Activated naive CD4-positive, alpha-beta T cell treated with anti-CD3 and anti-CD28 coated beads, Interleukin-2, amount 50 U/mL, for 72 hours (primary cell): ENCODE measurements around the gene PPP6R1. TPM values are rescaled to one million over a fixed set of nuclear protein-coding genes. Genes with fewer than 3 reads are reported as not detected.
"Not testable (repeated sequence)": the region's sequence is repeated elsewhere in the genome, so short reads cannot be mapped to it uniquely, and the experiment has no call there.

Experiments
- ATAC-seq, 2 donors: fragments of 150-1000 bp; cut with Tn5 transposase; 2 replicates each; pipeline ENCODE4 v1.10.0; 2021; ENCODE audit warnings: mild to moderate bottlenecking in 2 of 2, moderate library complexity in 2 of 2
- DNase-seq, 2 donors: peaks; one replicate each; pipeline ENCODE4 v3.0.0; 2021 to 2022; ENCODE audit warnings: low spot score in 2 of 2
- H3K27ac Mint-ChIP-seq, 2 donors: one replicate each; pipeline ENCODE4 v1.8.0; 2022; ENCODE audit warnings: mild to moderate bottlenecking in 2 of 2, mixed read lengths in 2 of 2
- H3K36me3 Mint-ChIP-seq, 2 donors: one replicate each; pipeline ENCODE4 v1.8.0; 2022; ENCODE audit warnings: mixed read lengths in 2 of 2
- H3K9me3 Mint-ChIP-seq, 2 donors: one replicate each; pipeline ENCODE4 v1.8.0; 2022; ENCODE audit warnings: mixed read lengths in 2 of 2
- total RNA-seq, 2 donors: library from RNA; stranded (reverse); gene quantifications; one replicate each; pipeline ENCODE4 v1.2.3, GENCODE V29; 2022

Gene PPP6R1
- total RNA-seq, 2 donors from 2014 or later, result 160 to 225 TPM

- DNase-seq, H3K9me3 Mint-ChIP-seq, ATAC-seq: not testable (repeated sequence)
- H3K27ac Mint-ChIP-seq, result peak overlapping the region; percentile 52 to 62
- H3K36me3 Mint-ChIP-seq, result peaks cover 9 to 19% of the 10 kb centered on the region in 2 donors
These were observed 34.0 kb downstream of the PPP6R1 start for GRCh38 chr19:55224679-55225414.

DNA sequence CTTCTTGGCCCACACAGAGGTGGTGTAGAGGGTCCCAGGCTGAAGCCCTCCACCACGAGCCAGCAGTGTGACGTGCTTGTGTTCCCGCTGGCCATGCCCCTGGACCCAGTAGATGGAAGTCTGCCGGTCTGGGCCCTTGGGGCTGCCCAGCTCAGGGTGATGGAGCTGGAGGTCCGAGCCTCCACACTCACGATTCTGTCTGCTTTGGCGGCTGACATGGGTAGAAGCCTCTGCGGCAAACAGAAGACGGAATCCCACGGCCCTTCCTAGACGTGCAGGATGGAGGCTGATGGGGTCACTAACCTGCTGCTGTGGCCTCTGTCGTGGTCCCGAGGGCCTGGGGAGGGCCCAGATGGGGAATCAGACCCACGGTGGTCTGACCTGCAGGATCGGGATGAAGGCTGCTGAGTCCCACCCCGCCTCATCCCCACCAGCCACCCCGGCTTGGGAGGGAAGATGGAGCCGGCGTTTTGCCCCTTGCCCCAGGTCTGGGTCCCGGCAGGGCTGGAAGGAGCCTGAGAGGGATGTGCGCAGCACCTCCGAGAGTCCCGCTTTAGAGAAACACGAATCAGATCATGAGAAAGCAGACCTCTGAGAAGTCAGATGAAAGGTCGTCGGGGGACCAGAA, 34.7 kb downstream of the PPP6R1 start:
- DNase-seq, result no peak
- H3K27ac Mint-ChIP-seq, result peak overlapping the region in 1 of 2 donors; percentile 52
- ATAC-seq, result no peak
- H3K36me3 Mint-ChIP-seq, result peaks cover 9 to 19% of the 10 kb centered on the region in 2 donors
- peaks cover 4% of the 10 kb centered on the region in 2 donors for H3K9me3 Mint-ChIP-seq

DNA sequence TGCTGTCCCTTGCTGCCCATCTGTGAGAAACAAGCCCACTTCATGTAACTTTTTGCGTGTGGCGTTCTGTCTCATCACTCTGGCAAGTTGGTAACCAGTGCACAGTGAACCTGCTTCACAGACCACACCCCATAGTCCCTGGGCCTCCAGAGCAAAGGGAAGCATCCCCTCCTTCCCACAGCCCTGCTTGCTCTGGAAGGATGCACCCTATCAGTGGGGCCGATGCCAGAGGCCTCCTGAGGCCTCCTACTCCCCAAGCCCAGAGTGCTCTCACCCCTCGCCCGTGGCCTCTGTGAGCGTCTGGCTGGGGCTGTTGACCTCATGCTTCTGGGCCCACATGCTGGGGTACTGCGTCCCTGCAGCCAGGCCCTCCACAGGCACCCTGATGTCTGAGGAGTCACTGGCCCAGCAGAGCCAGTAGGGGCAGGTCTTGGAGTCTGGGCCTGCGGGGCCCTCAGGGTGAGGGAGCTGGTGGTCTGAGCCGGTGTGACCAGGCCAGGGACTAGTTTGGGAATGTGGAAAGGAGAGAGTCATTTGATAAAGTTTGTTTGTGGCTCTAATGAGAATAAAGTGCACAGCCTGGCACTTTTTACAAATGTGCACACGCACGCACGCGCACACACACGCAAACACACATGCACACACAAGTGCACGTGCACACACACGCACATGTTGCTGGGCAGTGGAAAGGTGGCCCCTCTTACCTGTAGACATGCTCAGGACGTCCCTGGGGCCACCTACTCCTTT, 35.4 kb downstream of the PPP6R1 start:
- H3K36me3 Mint-ChIP-seq, result peaks cover 9 to 19% of the 10 kb centered on the region in 2 donors
- ATAC-seq (peak in 1 of 2 donors; percentile 11), DNase-seq (no peak)
- H3K9me3 Mint-ChIP-seq, result peaks cover 4% of the 10 kb centered on the region in 2 donors
- H3K27ac Mint-ChIP-seq, result peak overlapping the region; percentile 36 to 37

DNA sequence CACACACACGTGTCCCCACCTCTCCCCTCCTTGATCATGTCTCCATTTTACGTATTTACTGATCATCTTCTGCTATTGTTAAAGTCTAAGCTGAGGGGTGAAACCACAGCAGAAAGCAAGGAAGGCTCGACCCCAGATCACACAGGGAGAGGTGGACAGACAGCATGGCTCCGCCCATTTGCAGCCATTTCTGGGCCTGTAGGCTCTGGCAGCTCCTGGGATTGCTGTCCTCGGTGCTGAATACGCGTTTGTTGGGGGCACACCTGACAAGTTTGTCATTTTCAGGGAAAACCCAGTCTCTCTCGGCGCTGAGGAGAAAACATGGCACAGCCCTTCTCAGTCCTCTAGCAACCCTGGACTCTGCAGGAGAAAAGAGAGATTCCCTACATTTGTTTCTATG, 38.3 kb downstream of the PPP6R1 start:
- ATAC-seq (no peak), DNase-seq (no peak)
- peak overlapping the region; percentile 61 to 72 for H3K27ac Mint-ChIP-seq
- H3K36me3 Mint-ChIP-seq, result peaks cover 9 to 16% of the 10 kb centered on the region in 2 donors
- H3K9me3 Mint-ChIP-seq, result peaks cover 4 to 6% of the 10 kb centered on the region in 2 donors

GRCh38 chr19:55216461-55217198, 42.2 kb downstream of the PPP6R1 start:
- DNase-seq, result peak in 1 of 2 donors; percentile 61
- ATAC-seq, result peak; percentile 81 to 83
- peaks cover 9 to 26% of the 10 kb centered on the region in 2 donors for H3K36me3 Mint-ChIP-seq
- H3K9me3 Mint-ChIP-seq, result peaks cover 7 to 19% of the 10 kb centered on the region in 2 donors
- peak overlapping the region; percentile 33 to 96 for H3K27ac Mint-ChIP-seq

DNA sequence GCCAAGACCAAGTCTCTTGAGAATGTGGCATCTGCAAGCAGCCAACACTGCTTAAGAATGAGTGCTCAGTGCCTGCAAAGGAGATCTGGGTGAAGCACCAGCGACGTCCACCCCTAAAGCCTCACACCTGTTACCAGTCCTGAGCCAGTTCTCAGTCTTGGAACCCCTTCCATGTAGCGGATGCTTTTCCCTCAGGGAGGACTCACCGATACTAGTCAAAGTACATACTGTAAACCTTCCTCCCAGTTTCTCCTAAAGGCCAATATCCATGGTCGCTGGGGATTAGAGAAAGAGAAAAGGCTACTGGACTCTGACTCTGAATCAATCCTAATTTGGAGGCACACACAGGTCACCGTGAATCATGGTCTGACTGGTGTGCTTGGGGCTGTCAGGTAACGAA, 45.3 kb downstream of the PPP6R1 start:
- Mint-ChIP-seq H3K36me3 (peaks cover 0 to 18% of the 10 kb centered on the region in 2 donors), H3K27ac (peak overlapping the region in 1 of 2 donors; percentile 50), H3K9me3 (peaks cover 4 to 16% of the 10 kb centered on the region in 2 donors)
- ATAC-seq (no peak), DNase-seq (no peak)

DNA sequence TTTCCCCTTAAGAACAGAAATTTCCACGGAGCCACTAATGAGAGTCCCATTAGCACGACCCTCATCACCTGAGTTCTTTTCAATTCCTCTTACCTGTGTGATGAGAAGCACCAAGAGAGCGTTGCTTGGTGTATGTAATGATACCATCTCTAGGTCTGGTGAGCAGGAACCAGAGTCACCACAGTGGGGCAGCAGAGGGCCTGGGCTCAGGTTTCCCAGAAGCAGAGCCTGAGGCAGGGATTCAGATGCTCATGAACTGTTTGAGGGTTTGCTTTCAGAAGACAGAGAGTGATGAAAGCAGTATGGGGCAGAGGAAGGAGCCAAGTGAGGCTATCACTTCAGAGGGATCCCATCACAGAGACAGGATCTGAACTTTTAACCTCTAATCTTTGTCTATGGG, 46.4 kb downstream of the PPP6R1 start:
- Mint-ChIP-seq H3K9me3 (peaks cover 4 to 16% of the 10 kb centered on the region in 2 donors), H3K36me3 (peaks cover 0 to 18% of the 10 kb centered on the region in 2 donors), H3K27ac (no peak overlapping the region)
- ATAC-seq (peak; percentile 30 to 79), DNase-seq (peak in 1 of 2 donors; percentile 50)

DNA sequence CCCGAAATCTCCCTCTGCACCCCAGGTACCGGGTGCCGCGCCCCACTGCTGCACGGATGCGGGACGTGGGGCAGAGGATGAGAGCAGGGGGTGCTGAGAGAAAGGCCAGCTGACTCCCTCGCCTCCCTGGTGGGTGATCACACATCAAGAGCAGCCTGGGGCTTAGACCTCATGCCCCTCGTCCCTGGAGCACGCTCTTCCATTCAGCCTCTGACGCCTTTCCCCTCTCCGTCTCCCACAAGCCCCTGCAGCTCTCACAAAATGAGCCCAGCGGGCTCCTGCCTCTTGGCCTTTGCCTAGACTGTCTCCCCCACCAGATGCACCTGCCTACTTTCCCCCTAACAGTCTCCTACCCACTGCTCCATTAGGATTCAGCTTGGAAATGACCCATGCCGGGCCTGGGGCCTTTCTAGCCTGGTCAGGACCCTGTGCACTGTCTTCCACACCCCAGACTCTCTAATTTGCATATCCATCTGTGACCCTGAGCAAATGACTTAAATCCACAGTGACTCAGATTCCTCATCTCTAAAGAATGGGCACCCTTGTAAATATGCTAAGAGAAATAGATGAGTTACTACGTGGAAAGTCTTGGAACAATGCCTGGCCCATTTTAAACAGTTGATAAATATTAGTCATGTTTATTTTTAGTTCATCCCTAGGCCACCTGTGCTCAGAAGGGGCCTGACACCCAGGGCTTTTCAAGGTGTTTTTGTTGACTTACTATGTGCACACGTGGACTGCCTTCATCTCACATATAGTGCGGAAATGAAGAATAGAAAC, 48.9 kb downstream of the PPP6R1 start:
- Mint-ChIP-seq H3K27ac (peak overlapping the region in 1 of 2 donors; percentile 4), H3K9me3 (peaks cover 4 to 12% of the 10 kb centered on the region in 2 donors), H3K36me3 (peaks cover 0 to 18% of the 10 kb centered on the region in 2 donors)
- ATAC-seq, result no peak
- DNase-seq, result no peak

DNA sequence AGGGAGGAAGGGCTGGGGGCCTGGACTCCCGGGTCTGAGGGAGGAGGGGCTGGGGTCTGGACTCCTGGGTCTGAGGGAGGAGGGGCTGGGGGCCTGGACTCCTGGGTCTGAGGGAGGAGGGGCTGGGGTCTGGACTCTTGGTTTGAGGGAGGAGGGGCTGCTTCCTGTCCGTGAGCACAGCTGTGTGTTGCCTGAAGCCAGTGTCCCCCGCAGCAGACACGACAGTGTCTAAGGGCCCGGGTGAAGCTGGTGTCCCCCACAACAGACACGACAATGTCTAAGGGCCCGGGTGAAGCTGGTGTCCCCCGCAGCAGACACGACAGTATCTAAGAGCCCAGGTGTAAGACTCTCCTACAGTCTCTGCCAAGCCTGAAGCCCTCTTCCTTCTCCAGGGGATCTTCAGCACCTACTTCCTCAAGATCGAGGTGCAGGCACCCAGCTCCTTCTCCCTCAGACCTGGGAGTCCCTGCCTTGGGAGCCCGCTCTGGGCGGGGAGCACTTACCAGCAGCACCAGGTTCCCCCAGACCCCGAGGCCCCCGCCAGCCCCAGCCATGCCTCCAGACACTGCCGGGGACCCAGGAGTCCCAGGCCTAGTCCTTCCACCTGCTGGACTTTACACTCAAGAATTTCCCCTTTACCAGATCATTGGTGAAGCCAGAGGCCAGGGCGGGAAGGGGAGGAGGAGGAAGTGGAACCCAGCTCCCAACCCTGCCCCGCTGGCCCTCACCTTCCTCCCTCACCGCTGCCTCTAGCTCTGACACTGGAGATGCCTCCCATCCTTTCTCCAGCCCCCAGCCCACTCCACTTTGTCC, 49.7 kb downstream of the PPP6R1 start, which contains the start of gene PTPRH:
TSS of gene PTPRH (minus strand) at position 622 of the 813 bp plus-strand sequence. CDS start at position 554, 68 bp downstream.
- DNase-seq, result no peak
- ATAC-seq, result peak in 1 of 2 donors; percentile 25
- H3K27ac Mint-ChIP-seq, result peak within 1 kb of the TSS in 1 of 2 donors; percentile 4

GRCh38 chr19:55206664-55207500, 51.9 kb downstream of the PPP6R1 start:
- peak in 1 of 2 donors; percentile 46 for DNase-seq
- H3K36me3 Mint-ChIP-seq, result no peaks in the 10 kb centered on the region
- H3K27ac Mint-ChIP-seq, result no peak overlapping the region
- peak; percentile 53 to 88 for ATAC-seq
- H3K9me3 Mint-ChIP-seq, result no peaks in the 10 kb centered on the region

More for the DNA sequence above, 49.7 kb downstream of the PPP6R1 start, which contains the start of gene PTPRH:
- Mint-ChIP-seq H3K36me3 (peaks cover 0 to 16% of the 10 kb centered on the region in 2 donors), H3K9me3 (peaks cover 4 to 11% of the 10 kb centered on the region in 2 donors)

- not testable (repeated sequence) for DNase-seq, H3K27ac Mint-ChIP-seq, ATAC-seq, H3K36me3 Mint-ChIP-seq, H3K9me3 Mint-ChIP-seq
These were observed 56.6 kb downstream of the PPP6R1 start for GRCh38 chr19:55202199-55202598.

DNA sequence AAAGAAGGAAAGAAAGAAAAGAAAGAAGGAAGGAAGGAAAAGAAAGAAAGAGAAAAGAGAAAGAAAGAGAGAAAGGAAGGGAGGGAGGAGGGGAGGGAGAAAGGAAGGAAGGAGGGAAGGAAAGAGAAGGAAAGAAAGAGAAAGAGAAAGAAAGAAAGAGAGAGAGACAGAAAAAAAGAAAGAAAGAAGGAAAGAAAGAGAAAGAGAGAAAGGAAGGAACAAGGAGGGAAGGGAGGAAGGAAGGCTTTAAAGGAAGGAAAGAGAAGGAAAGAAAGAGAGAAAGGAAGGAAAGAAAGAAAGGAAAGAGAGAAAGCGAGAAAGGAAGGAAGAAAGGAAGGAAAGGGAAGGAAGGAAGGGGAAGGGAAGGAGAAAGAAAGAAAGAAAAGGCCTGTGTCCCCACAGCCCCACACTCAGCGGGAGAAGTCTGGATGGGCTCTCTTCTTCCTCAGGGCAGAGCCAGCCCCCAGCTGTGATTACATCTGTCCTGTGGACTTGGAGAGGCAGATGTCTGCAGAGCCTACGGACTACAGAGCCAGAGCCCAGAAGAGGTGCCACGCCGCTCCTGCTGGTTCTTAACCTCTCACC, 59.1 kb downstream of the PPP6R1 start:
- DNase-seq (no peak), ATAC-seq (no peak)
- Mint-ChIP-seq H3K27ac (no peak overlapping the region), H3K36me3 (no peaks in the 10 kb centered on the region), H3K9me3 (no peaks in the 10 kb centered on the region)

GRCh38 chr19:55198651-55199050, 60.2 kb downstream of the PPP6R1 start:
- Mint-ChIP-seq H3K36me3 (no peaks in the 10 kb centered on the region), H3K27ac (no peak overlapping the region), H3K9me3 (no peaks in the 10 kb centered on the region)
- DNase-seq (no peak), ATAC-seq (no peak)

- H3K9me3 Mint-ChIP-seq, result no peaks in the 10 kb centered on the region
These were observed 61.3 kb downstream of the PPP6R1 start for GRCh38 chr19:55197528-55197927.

More at GRCh38 chr19:55197528-55197927, 61.3 kb downstream of the PPP6R1 start:
- no peaks in the 10 kb centered on the region for H3K36me3 Mint-ChIP-seq
- no peak overlapping the region for H3K27ac Mint-ChIP-seq
- DNase-seq, result no peak
- ATAC-seq, result peak in 1 of 2 donors; percentile 63
